ENCODE measurements around the gene MED22.
"Not testable (repeated sequence)": the region's sequence is repeated elsewhere in the genome, so short reads cannot be mapped to it uniquely, and the experiment has no call there.

Gene MED22

DNA sequence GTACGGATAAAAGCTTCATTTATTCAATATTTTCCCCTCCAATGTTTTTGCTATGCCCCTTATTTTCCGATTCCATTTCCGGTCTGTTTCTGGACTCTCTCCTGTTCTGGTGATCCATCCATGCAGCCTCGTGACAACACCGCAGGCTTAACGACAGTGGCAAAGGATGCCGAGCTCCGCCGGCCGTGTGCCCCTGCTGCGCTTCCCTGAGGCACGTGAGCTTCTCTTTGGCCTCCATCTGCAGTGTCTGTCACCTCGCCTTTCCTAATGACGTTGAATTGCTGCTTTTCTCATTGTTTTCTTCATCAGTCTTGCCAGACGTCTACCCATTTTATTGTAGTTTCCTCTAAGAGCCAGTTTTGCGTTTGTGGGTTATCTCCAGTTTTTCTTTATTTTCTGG is 40.6 kb downstream of the MED22 start:
- DNase-seq (ENCODE audit: low read depth in 2 of 3, low spot score in 1 of 3): no peak

DNA sequence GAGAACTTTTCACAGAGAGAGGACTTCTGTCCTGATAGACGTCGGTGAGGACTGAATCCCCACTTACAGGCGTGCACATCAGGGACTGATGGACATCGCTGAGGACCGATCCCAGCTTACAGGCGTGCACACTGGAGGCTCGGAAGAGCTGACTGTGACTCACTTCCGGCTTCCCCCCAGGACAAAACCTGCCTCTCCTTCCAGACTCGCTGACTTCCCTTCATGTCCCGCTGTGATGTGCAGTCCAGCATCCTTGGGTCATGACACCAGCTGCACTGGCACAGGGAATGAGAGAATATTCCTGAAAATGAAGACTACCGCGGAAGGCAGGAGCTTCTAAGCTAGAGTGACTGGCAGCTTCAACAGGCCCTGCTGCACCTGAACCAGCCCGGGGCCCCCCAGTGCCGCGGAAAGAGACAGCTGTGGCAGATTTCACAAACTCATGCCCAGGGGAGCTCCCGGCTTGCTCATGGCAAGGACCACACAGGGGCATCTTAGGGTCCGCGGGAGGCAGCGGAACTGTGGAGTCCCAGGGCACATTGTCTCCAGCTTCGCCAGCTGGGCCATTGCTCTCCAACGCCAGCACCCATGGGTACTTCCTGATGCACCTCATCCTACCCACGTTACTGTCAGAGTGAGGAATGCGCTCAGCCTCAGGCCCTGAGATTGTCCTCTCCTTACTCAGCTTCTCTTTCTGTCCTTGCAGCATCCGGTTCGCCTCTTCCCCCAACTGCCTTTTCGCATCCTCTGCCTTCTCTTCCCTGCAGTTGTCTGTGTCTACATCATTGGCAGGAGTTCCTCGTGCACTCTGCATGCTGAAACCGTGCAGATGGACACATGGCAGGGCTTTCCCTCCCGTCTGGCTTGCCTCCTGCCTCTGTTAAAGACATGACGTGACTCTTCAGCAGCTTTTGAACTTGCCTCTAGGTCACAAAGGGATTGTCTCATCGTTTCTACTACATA is 41.4 kb downstream of the MED22 start:
- no peak for DNase-seq (ENCODE audit: low read depth in 2 of 3, low spot score in 1 of 3)

- DNase-seq (ENCODE audit: low read depth in 2 of 3, low spot score in 1 of 3): no peak
Measured at GRCh38 chr9:133305731-133306130, 42.2 kb downstream of the MED22 start.

- no peak for DNase-seq (ENCODE audit: low read depth in 2 of 3, low spot score in 1 of 3)
Measured at GRCh38 chr9:133304477-133305377, 43.2 kb downstream of the MED22 start.

DNA sequence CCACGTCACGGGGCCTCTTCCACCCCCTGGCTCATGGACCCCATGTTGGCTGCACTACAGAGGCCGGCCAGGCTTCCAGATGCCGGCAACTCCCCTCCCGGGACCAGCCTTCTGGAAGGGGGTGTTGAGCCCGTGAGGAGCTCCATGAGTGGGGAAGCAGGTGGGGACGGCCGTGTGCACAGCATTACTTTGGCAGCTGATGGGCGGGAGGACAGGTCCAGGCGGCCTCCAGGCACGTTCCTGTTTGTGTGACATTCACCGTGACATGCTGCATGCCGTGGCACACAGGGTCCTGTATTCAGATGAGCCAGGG is 43.8 kb downstream of the MED22 start:
- no peak for DNase-seq (ENCODE audit: low read depth in 2 of 3, low spot score in 1 of 3)

- no peak for DNase-seq (ENCODE audit: low read depth in 2 of 3, low spot score in 1 of 3)
Measured at GRCh38 chr9:133303266-133304157, 44.4 kb downstream of the MED22 start.

DNA sequence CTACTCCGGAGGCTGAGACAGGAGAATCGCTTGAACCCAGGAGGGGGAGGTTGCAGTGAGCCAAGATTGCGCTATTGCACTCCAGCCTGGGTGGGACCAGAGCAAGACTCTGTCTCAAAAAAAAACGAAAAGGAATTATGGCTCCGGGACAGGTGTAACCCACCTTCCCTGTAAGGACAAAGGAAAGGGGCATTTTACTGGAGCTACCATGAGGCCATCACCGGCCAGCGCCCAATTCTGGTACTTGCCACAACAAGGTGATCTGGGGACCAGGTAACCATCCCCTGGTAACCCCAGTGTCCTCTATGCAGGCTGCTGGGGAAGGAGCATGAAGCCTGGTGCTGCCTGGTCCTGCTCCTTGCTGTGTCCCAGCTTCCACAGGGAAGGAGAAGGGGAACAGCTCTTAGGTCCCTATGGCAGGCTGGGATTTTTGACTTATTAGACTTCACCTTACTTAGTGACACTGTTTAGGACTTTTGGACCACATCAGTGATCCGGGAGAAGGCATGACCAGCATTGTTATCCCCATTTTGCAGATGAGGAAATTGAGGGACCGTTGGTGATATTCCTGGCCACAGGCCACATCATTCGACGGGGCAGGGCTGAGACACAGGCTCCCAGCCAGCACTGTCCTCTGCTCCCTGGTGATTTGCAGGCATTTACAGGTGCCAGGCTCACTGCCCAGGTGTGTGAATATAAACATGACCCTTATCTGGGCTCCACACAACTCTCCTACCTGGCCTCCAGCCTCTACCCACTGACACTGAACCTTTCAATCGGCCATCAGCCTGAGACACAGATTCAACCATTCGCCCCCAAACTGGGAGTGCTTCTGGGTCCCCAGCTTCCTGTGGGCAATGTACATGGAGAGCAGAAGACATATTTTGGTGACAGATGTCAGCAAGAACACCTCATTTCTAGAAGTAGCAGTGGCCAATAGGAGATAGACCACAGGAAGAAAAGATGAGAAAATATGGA is 46.4 kb downstream of the MED22 start:
- no peak for DNase-seq (ENCODE audit: low read depth in 2 of 3, low spot score in 1 of 3)

DNA sequence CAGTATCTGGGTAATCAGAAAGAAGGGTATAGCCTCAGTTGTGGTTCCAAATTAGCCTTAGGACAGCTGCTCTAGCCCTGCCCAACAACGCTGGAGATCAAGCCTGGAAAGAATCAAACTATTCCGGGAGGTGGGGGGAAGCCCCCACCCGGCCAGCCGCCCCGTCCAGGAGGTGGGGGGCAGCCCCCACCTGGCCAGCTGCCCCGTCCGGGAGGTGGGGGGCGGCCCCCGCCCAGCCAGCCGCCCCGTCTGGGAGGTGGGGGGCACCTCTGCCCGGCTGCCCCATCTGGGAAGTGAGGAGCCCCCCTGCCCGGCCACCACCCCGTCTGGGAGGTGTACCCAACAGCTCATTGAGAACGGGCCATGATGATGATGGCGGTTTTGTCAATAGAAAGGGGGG is 47.9 kb downstream of the MED22 start:
- DNase-seq (ENCODE audit: low read depth in 2 of 3, low spot score in 1 of 3): not testable (repeated sequence)

GRCh38 chr9:133294257-133294656 is 53.7 kb downstream of the MED22 start:
- no peak for DNase-seq (ENCODE audit: low read depth in 2 of 3, low spot score in 1 of 3)

GRCh38 chr9:133290751-133291302 is 57.1 kb downstream of the MED22 start:
- DNase-seq (ENCODE audit: low read depth in 2 of 3, low spot score in 1 of 3): no peak
